GF-D8 (cell line): ENCODE data around the gene TTLL6.
"Not testable (repeated sequence)": the region's sequence is repeated elsewhere in the genome, so short reads cannot be mapped to it uniquely, and the experiment has no call there.

Experiments used
- DNase-seq: peaks from one replicate; lab custom pipeline; 2025; lab: John Stamatoyannopoulos, UW

TTLL6 gene

GRCh38 chr17:48722915-48723422 lies 94.1 kb downstream of the TTLL6 start, which contains the start of gene PRAC2:
Gene PRAC2 (plus strand): TSS chr17:48723185. CDS start chr17:48724411, 1,226 bp downstream.
- no peak for DNase-seq

GRCh38 chr17:48722201-48722907 lies 94.7 kb downstream of the TTLL6 start, which contains the start of gene PRAC1:
Gene PRAC1 (minus strand): TSS chr17:48722518. CDS start chr17:48722392, 126 bp downstream.
- DNase-seq, result no peak

GRCh38 chr17:48721009-48721402 lies 96.0 kb downstream of the TTLL6 start:
- DNase-seq, result no peak

GRCh38 chr17:48720266-48721008 lies 96.6 kb downstream of the TTLL6 start:
- DNase-seq, result no peak

GRCh38 chr17:48719642-48720265 lies 97.3 kb downstream of the TTLL6 start:
- DNase-seq, result no peak

- no peak for DNase-seq
These were observed 98.0 kb downstream of the TTLL6 start for GRCh38 chr17:48718761-48719641.

- no peak for DNase-seq
These were observed 98.7 kb downstream of the TTLL6 start for GRCh38 chr17:48718227-48718760.

GRCh38 chr17:48717367-48718226 lies 99.4 kb downstream of the TTLL6 start:
- DNase-seq, result no peak

- DNase-seq, result not testable (repeated sequence)
These were observed 100.5 kb downstream of the TTLL6 start for GRCh38 chr17:48716549-48716948.

GRCh38 chr17:48715496-48716399 lies 101.3 kb downstream of the TTLL6 start:
- DNase-seq, result no peak
